ENCODE results near the gene HCFC1.
A peak's percentile ranks its signal among the peaks of the same experiment; 100 is the strongest.

HCFC1 gene

GRCh38 chrX:153973127-153974002, 1.7 kb upstream of the HCFC1 start:
- DNase-seq: no peak

DNA sequence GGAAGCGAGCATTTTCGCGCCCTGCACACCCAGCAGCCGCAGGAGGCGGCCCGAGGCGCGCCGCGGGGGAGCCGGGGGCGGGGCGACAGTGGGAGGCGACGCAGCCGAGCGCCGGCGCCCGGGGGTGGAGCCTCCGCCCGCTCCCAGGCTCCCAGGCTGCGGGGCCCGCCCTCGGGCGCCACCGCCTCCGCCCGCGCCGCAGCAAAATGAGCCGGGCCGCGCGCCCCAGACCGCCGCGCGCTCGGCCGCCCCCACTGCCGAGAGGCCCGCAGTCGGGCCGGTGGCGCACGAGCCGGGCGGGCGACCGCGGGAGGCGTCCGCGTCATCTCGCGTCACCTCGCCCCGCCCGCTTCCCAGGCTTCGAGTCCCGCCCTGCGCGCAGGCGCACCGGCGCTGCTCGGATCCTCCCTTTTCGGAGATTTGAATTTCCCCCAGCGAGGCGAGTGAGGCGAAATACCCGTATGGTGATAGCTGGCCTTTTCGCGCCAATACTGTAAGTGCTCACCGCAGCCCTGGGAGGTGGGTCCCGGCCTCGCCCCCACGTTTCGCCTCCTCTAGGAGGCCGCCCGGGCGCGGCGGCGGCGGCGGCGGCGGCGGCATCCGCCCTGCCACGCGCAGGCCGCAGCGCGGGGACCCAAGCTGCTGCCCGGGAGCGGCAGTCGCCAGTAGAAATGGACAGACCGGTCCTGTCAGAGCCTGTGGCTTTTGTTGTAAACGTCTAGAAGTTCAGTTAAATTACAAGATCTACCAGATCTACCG, 929 bp upstream of the HCFC1 start, which contains the start of gene TMEM187:
Gene TMEM187, plus strand, starts transcription at position 387 of the 759 bp plus-strand sequence. CDS start 9,309 bp downstream, outside the sequence.
- peak; percentile 78 to 93 (median 78) for DNase-seq

DNA sequence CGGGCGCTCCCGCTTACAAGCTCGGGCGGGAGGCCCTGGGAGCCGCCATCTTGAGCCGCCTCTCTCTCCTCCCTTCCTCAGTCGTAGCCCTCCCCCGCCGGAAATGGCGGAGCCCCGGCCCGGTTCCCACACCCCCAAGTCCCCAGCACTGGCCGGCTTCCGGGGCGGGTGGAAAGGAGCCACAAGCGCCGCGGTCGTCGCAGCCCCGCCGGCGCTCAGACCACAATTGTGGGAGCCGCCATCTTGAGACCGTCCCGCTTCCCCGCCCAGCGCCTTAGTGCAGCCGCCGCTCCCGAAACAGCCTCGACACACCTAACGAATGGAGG, 531 bp downstream of the HCFC1 start:
- DNase-seq: peak; percentile 79 to 95 (median 82)

- peak in 2 of 5 donors; percentile 25 to 65 for DNase-seq
Observed at GRCh38 chrX:153970357-153971123, 1.1 kb downstream of the HCFC1 start.

GRCh38 chrX:153969904-153970356, 1.7 kb downstream of the HCFC1 start:
- DNase-seq: no peak

DNA sequence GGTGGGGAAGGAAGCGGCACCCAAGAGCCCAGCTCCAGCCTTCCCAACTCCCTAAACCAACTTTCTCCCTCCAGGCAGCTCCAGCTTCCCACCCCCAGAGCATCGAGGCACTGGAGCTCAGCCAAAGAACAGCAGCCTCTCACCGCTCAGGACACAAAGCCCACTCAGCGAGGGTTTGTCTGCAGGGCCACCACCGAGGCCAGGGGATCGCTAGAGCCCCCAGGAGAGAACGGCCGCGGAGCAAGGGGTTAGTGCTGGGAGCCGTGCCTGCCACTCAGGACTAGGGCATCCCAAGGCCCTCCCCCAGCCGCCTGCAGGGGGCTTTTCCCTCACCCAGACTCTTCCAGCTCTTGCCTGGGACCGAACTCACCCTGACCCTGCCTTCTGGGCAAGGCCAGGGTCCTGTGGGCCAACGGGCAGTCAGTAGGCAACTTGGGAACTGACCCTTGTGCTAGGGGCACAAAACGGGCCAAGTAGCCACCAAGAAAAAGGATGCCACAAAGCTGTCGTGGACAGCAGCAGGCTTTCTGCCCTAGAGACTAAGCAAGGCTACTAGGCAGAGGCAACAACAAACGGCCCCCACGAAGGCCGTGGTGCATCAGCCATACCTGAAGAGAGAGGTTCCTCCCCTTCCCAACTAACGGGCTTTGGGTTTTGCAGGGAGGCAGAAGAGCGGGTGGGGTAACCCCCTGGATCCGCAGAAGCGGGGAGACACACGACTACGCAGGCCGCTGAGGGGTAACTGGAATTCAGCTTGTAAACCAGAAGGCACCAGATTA, 2.3 kb downstream of the HCFC1 start:
- no peak for DNase-seq

DNA sequence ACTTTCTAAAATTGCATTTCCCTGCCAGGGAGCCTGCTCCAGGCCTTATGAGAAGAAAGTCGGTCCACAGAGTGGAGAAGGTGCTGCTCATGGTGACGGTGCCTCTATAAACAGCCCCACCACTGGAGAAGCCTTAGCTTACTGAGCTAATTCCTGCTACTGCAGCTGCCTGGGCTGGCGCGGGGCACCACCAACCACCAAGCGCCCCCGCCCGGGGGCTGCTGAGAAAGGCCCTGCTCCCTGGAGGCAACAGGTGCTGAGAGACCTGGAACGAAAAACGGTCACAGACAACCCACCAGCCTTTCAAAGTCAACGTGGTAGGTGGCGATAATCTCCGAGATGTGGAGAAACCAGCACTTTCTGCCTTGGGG, 2.9 kb downstream of the HCFC1 start:
- peak in 3 of 5 donors; percentile 34 to 61 (median 36) for DNase-seq

- DNase-seq: no peak
Observed at GRCh38 chrX:153968255-153968654, 3.4 kb downstream of the HCFC1 start.

- peak in 1 of 5 donors; percentile 67 for DNase-seq
Observed at GRCh38 chrX:153967536-153968224, 3.9 kb downstream of the HCFC1 start.

DNA sequence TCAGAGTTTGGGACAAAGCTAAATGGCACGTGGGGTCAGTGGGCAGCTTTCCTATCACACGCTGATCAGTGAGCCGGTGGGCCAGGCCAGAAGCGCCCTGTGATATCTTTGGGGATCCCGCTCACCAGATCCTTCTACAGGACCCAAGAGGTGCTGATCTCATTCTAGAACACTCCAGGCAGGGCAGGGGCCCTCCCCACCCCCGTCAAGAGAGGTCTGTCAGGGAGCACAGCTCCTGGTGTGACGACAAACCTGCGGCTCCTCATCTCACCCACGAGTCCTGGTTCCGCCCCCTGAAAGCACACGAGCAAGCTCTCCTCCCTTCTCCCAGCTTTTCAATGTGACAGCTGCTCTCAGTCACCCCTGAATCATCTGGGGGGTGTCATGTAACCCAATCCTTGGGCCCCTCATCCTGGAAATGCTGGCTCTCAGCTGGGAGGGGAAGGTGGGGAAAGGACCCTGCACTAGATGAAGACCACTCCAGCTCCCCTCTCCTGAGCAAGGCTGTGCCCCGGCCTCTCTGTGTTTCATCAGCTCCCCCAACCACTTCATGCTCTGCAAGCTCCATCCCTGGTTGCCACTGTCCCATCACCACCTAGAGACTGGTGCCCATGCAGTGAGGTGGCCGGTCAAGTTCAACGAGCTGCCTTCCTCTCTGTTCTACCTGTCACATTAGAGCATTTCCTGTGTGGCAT, 4.6 kb downstream of the HCFC1 start:
- DNase-seq: no peak

- DNase-seq: no peak
Observed at GRCh38 chrX:153966283-153966688, 5.3 kb downstream of the HCFC1 start.

DNA sequence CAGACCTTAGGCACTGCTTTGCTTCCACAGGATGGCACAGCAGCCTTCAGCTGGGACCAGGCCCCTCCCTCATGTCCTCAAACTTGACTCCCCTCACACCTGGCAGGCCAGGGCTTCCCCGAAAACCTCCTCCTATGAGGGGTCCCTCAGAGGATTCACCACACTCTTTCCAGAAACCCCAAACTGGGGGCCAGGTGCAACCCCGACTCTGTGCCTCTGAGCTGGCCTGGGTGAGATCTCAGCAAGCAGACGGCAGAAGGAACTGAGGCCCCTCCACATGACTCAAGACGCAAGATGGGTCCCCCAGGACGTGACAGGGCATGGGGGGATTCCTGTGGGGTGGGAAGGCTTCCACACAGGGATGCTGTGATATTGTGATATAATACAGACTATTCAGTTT, 6.2 kb downstream of the HCFC1 start:
- DNase-seq: no peak

DNA sequence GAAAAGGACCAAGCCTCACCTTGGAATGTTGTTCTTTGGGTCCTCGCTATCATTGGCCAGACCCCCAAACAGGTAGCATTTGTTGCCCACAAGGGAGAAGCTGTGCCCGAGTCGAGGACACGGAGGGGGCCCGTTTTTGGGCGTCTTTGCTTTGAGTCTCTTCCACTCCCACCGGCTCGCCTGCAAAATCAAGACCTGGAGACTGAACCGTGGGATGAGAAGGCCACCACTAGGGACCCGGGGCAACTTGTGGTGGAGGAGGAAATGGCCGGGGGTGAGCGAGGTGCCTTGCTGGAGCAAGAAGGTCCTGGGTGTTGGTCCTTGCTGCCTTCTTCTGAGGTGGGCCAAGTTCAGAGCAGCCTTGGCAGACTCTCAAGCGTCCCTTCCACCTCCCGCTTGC, 7.5 kb downstream of the HCFC1 start:
- DNase-seq: no peak

DNA sequence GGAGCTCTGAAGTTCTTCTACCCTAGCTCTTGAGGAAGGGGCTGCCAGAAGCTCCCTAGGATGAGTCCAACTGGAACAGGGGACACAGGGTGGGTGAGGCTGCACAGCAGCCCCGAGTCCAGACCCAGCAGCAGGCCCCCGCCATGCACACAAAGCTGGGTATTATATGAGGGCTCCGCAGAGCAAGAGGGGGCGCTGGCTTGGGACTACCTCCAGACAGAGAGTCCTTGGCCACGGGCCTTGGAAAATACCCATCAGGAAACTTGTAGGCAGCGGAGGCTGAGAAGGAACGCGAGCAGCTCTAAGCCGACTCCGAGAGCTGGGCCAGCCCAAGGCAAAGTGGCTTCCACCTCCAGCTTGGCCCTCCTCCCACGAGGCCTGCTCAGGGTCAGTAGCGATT, 8.1 kb downstream of the HCFC1 start:
- DNase-seq: no peak

- no peak for DNase-seq
Observed at GRCh38 chrX:153961292-153961691, 10.3 kb downstream of the HCFC1 start.

GRCh38 chrX:153960786-153961185, 10.8 kb downstream of the HCFC1 start:
- no peak for DNase-seq

DNA sequence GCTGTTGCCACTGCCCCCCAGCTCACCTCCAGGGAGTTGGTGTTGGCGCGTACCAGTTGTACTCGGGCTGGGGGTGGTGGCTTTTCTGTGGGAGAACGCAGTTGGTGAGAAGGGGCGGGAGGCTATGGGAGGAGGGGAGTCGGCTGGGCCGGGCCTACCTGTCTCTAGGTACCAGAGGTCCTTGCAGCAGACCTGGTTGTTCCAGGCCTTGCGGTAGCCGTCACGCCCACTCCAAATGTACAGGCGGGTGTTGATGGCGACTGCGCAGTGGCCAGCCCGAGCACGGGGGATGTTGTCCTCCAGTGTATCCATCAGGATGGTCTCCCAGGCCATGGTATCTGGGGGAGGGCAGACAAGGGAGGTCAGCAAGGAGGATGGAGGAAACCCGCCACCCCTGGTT, 11.5 kb downstream of the HCFC1 start:
- DNase-seq: no peak

DNA sequence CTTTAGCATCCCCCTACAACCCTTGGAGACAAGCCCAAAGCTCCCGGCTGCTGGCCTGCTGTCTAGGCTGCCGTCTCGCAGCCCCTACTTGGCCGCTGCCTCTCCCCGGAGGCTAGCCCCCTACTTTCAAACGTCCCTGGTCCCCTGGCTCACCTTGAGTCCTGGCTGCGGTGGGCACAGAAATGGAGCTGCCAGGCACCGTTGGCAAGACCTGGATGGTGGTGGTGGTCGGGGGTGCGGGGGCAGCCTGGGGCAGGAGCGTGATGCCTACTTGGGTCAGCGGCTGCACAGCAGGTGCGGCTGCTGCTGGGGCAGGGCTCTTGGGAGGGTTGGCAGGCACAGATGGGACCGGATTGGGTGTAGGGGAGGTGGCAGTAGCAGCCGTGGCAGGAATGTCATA, 12.0 kb downstream of the HCFC1 start:
- DNase-seq: no peak

DNA sequence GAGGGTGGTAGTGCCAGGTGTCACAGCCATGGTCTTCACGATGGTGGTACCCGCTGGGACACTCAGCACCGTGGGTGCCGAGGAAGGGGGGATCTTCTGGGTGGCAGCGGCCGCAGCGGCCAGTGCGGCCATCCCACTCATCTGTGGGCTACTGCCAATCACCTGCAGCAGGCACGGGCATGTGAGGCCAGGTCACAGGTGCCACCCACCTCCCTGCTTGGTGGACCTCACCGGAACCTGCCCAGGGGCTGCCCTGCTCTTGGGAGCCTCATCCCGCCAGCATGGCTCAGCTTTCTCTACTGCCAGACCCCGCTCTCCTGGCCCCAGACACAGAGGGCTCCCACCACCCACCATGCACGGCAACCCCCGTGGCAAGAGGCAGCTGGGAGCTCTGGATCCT, 13.0 kb downstream of the HCFC1 start:
- DNase-seq: no peak

DNA sequence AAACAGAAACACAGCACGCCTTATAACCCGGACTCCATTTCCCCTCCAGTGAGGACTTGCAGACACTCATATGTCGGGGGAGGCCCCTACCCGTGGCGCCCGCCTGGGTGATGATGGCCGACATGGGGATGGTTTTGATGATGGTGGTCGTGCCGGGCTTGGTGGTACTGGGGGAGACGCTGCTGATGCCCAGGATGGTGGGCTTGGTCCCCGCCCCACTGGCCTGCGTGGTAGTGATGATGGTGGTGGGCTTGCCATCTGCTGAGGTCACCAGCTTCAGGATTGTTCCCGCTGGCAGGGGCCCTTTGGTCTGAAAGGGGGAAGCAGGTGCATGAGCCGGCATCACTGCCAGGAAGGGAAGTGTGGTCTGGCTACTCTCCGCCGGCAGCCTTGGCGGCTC, 14.4 kb downstream of the HCFC1 start:
- no peak for DNase-seq

Data from T-helper 1 cell (primary cell).